Vagina (tissue), 2 donors: ENCODE measurements around the gene INTS7.

ENCODE experiments used
- CTCF ChIP-seq, 3 experiments: fragments of 450-650 bp in 2 of 3; fragments of 200-600 bp in 1 of 3; sonication (generic) in 1 of 3; IDR thresholded peaks; one replicate each; pipeline ENCODE4 v1.5.1; 2017 to 2019; ENCODE audit warnings: antibody characterized with exemption in 3 of 3, mild to moderate bottlenecking in 2 of 3, moderate library complexity in 2 of 3
- POLR2A ChIP-seq, 2 donors: fragments of 450-650 bp; IDR thresholded peaks; one replicate each; pipeline ENCODE4 v1.6.1; 2017; ENCODE audit warnings: antibody characterized with exemption in 2 of 2, mild to moderate bottlenecking in 2 of 2, moderate library complexity in 2 of 2
- POLR2AphosphoS5 ChIP-seq, 2 donors: sonication (generic); formaldehyde crosslinking; IDR thresholded peaks; one replicate each; pipeline ENCODE4 v1.9.0; 2017; ENCODE audit warnings: antibody characterized with exemption in 2 of 2, mild to moderate bottlenecking in 2 of 2, low read depth in 1 of 2; ENCODE audit not compliant: insufficient read depth in 1 of 2

- no peak for TF ChIP-seq CTCF (IDR thresholded peaks at IDR 0.05)
- no peak for TF ChIP-seq POLR2A (IDR thresholded peaks at IDR 0.05)
- no peak for TF ChIP-seq POLR2AphosphoS5 (IDR thresholded peaks at IDR 0.05; ENCODE audit: insufficient read depth in 1 of 2, low read depth in 1 of 2)
These were observed 92.8 kb downstream of the INTS7 start for GRCh38 chr1:211942583-211942982.
